Cardiac fibroblast (primary cell): Measurements from ENCODE around the gene PCDHB12.
"Not testable (repeated sequence)": the region's sequence is repeated elsewhere in the genome, so short reads cannot be mapped to it uniquely, and the experiment has no call there.

ENCODE experiments used
- DNase-seq, 2 donors: peaks; one replicate each; pipeline versions ENCODE4 v3.0.0 to v3.0.0-alpha.2; 2010; ENCODE audit warnings: low read depth in 2 of 2
- H3K4me3 ChIP-seq, 2 donors: replicated peaks in 1 of 2; 1 replicate in 1 of 2; 2 replicates in 1 of 2; pipeline ENCODE4 v1.5.1; 2011; ENCODE audit warnings: low read depth in 2 of 2, low read length in 2 of 2, mild to moderate bottlenecking in 2 of 2, moderate library complexity in 1 of 2
- TF ChIP-seq, protein P1 (sequence below): IDR thresholded peaks from one replicate; pipeline ENCODE4 v1.5.1; 2011; ENCODE audit warnings: low read depth, mild to moderate bottlenecking, low read length, inconsistent platforms

Gene PCDHB12

DNA sequence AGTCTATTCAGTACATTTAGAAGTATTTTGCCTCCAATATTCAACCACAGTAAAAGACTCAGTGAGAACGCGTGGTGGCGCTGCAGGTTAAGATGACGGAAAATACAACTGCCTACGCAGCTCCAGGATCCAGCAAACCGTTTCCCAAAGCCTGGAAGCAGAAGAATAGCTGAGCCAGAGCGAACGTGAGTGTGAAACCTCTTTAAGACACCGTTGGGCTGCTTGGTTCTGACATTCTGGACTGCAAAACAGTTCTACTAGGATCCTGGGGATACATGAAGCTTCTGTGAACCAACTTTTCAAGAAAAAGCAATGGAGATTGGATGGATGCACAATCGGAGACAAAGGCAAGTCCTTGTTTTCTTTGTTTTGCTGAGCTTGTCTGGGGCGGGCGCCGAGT, 26.3 kb upstream of the PCDHB12 start, which contains the start of gene PCDHB16:
TSS of gene PCDHB16 (plus strand) at position 140 of the 400 bp plus-strand sequence. CDS start at position 313, 173 bp downstream.
- peak within 1 kb of the TSS in 1 of 2 donors; percentile 19 for H3K4me3 ChIP-seq
- TF ChIP-seq, protein P1, sequence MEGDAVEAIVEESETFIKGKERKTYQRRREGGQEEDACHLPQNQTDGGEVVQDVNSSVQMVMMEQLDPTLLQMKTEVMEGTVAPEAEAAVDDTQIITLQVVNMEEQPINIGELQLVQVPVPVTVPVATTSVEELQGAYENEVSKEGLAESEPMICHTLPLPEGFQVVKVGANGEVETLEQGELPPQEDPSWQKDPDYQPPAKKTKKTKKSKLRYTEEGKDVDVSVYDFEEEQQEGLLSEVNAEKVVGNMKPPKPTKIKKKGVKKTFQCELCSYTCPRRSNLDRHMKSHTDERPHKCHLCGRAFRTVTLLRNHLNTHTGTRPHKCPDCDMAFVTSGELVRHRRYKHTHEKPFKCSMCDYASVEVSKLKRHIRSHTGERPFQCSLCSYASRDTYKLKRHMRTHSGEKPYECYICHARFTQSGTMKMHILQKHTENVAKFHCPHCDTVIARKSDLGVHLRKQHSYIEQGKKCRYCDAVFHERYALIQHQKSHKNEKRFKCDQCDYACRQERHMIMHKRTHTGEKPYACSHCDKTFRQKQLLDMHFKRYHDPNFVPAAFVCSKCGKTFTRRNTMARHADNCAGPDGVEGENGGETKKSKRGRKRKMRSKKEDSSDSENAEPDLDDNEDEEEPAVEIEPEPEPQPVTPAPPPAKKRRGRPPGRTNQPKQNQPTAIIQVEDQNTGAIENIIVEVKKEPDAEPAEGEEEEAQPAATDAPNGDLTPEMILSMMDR: peak; percentile 20
- peak; percentile 5 to 12 for DNase-seq

DNA sequence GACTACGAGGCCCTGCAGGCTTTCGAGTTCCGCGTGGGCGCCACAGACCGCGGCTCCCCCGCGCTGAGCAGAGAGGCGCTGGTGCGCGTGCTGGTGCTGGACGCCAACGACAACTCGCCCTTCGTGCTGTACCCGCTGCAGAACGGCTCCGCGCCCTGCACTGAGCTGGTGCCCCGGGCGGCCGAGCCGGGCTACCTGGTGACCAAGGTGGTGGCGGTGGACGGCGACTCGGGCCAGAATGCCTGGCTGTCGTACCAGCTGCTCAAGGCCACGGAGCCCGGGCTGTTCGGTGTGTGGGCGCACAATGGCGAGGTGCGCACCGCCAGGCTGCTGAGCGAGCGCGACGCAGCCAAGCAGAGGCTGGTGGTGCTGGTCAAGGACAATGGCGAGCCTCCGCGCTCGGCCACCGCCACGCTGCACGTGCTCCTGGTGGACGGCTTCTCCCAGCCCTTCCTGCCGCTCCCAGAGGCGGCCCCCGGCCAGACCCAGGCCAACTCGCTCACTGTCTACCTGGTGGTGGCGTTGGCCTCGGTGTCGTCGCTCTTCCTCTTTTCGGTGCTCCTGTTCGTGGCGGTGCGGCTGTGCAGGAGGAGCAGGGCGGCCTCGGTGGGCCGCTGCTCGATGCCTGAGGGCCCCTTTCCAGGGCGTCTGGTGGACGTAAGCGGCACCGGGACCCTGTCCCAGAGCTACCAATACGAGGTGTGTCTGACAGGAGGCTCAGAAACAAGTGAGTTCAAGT, 24.2 kb upstream of the PCDHB12 start:
- not testable (repeated sequence) for DNase-seq, H3K4me3 ChIP-seq

DNA sequence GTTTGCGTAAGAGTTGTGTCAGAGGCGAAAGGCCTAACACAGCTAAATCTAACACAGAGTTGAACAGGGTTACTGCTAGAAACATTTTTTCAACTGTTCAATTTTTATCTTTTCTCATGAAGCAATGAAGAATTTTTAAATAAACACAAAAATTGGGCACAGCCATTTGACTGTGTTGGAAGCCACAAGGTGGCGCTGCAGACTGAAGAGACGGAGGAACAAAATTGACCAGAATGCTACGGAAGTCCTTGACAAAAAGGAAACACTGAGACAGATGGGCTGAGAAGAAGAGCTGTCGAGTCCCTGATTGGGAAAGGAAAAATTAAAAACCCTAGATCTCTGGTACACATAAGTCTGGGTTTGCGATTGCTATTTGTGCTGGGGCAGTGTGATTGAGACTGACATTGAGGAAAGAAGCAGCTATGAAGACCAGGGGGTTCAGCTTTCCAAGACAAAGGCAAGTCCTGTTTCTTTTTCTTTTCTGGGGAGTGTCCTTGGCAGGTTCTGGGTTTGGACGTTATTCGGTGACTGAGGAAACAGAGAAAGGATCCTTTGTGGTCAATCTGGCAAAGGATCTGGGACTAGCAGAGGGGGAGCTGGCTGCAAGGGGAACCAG, 21.5 kb upstream of the PCDHB12 start, which contains the start of gene PCDHB9:
TSS of gene PCDHB9 (plus strand) at position 265 of the 616 bp plus-strand sequence. CDS start at position 423, 158 bp downstream.
- DNase-seq: peak; percentile 8 to 18
- no peak within 1 kb of the TSS for H3K4me3 ChIP-seq
- TF ChIP-seq, protein P1: peak; percentile 33

DNA sequence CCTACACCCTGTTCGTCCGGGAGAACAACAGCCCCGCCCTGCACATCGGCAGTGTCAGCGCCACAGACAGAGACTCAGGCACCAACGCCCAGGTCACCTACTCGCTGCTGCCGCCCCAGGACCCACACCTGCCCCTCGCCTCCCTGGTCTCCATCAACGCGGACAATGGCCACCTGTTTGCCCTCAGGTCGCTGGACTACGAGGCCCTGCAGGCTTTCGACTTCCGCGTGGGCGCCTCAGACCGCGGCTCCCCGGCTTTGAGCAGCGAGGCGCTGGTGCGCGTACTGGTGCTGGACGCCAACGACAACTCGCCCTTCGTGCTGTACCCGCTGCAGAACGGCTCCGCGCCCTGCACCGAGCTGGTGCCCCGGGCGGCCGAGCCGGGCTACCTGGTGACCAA, 19.8 kb upstream of the PCDHB12 start:
- H3K4me3 ChIP-seq, DNase-seq: not testable (repeated sequence)

DNA sequence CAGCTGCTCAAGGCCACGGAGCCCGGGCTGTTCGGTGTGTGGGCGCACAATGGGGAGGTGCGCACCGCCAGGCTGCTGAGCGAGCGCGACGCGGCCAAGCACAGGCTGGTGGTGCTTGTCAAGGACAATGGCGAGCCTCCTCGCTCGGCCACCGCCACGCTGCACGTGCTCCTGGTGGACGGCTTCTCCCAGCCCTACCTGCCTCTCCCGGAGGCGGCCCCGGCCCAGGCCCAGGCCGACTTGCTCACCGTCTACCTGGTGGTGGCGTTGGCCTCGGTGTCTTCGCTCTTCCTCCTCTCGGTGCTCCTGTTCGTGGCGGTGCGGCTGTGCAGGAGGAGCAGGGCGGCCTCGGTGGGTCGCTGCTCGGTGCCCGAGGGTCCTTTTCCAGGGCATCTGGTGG, 19.4 kb upstream of the PCDHB12 start:
- DNase-seq, H3K4me3 ChIP-seq: not testable (repeated sequence)

DNA sequence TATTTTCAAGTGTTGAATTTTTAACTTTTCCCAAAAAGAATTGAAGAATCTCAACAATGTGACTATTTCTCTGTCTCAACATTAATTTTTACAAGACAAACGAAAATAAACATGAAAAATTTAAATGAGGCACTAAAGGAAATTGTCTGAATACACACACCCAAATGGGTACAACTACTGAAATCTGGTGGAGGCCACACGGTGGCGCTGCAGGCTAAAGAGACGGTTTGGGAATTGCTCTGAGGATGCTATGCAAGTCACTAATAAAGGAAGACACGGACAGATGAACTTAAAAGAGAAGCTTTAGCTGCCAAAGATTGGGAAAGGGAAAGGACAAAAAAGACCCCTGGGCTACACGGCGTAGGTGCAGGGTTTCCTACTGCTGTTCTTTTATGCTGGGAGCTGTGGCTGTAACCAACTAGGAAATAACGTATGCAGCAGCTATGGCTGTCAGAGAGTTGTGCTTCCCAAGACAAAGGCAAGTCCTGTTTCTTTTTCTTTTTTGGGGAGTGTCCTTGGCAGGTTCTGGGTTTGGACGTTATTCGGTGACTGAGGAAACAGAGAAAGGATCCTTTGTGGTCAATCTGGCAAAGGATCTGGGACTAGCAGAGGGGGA, 16.3 kb upstream of the PCDHB12 start, which contains the start of gene PCDHB10:
TSS of gene PCDHB10 (plus strand) at position 244 of the 616 bp plus-strand sequence. CDS start at position 444, 200 bp downstream.
- H3K4me3 ChIP-seq: no peak within 1 kb of the TSS
- peak; percentile 14 to 36 for DNase-seq
- TF ChIP-seq, protein P1: peak; percentile 39

DNA sequence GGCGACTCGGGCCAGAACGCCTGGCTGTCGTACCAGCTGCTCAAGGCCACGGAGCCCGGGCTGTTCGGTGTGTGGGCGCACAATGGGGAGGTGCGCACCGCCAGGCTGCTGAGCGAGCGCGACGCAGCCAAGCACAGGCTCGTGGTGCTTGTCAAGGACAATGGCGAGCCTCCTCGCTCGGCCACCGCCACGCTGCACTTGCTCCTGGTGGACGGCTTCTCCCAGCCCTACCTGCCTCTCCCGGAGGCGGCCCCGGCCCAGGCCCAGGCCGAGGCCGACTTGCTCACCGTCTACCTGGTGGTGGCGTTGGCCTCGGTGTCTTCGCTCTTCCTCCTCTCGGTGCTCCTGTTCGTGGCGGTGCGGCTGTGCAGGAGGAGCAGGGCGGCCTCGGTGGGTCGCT, 14.2 kb upstream of the PCDHB12 start:
- not testable (repeated sequence) for H3K4me3 ChIP-seq

DNA sequence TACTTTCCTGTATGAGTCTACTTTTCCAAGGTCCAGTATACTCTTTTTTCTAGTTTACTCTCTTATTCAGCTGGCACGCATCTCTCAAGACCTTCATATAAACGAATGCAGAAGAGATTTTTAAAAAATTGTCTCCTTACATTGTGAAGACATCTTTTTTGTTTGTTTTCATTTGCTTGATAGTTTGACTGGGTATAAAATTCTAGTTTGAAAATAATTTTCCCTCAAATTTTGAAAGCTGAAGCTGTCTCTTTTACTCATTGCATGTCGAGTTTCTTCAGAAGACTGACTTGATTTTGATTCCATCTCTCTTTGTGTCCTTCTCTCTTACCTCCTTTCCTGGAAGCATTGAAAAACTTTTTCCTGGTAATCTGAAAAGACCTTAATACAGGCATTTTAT, 12.2 kb upstream of the PCDHB12 start:
- H3K4me3 ChIP-seq: no peak overlapping the region
- TF ChIP-seq, protein P1: no peak
- DNase-seq: no peak

More for the DNA sequence above, 14.2 kb upstream of the PCDHB12 start:
- not testable (repeated sequence) for DNase-seq
